Upper lobe of right lung (tissue), 1 donor: ENCODE data around the gene CPA2. TPM values are rescaled to one million over a fixed set of nuclear protein-coding genes. Genes with fewer than 3 reads are reported as not detected.

Source experiments
- ATAC-seq: fragments of 200-7000 bp; cut with Tn5 transposase; one replicate; pipeline ENCODE4 v1.9.1; 2020; ENCODE audit warnings: mild to moderate bottlenecking, moderate library complexity
- DNase-seq: peaks from one replicate; pipeline ENCODE4 v3.0.0-alpha.2; 2020
- H3K27ac ChIP-seq: fragments of 200-600 bp; one replicate; pipeline ENCODE4 v1.8.0; 2022
- H3K27me3 ChIP-seq: fragments of 200-600 bp; one replicate; pipeline ENCODE4 v1.8.0; 2022; ENCODE audit warnings: mild to moderate bottlenecking
- H3K36me3 ChIP-seq: fragments of 200-600 bp; one replicate; pipeline ENCODE4 v1.8.0; 2022
- H3K4me1 ChIP-seq: fragments of 200-600 bp; one replicate; pipeline ENCODE4 v1.8.0; 2022
- H3K4me3 ChIP-seq: fragments of 200-600 bp; one replicate; pipeline ENCODE4 v1.8.0; 2022; ENCODE audit warnings: mild to moderate bottlenecking
- H3K9me3 ChIP-seq: fragments of 200-600 bp; one replicate; pipeline ENCODE4 v1.8.0; 2022
- intact Hi-C: fragments of 100-400 bp; cut with DNase I; formaldehyde crosslinking; loops from one replicate; pipeline ENCODE4 v1.11.0; 2022
- total RNA-seq: library from RNA; stranded (reverse); fragmentation: NEBNext Ultra II Directional; extraction: Animal tissue kit (Norgen Biotek cat#: 25700); gene quantifications from one replicate; pipeline ENCODE4 v1.2.1, GENCODE V29; 2021
- TF ChIP-seq, protein P1 (sequence below): fragments of 200-600 bp; IDR thresholded peaks from one replicate; pipeline ENCODE4 v1.8.0; 2022; ENCODE audit warnings: antibody characterized with exemption
- donor health status: DM: no; HTN: yes; CAD: no; lungs with severe emphysema.

CPA2 gene
- total RNA-seq, 1 donor from 2014 or later: not detected

DNA sequence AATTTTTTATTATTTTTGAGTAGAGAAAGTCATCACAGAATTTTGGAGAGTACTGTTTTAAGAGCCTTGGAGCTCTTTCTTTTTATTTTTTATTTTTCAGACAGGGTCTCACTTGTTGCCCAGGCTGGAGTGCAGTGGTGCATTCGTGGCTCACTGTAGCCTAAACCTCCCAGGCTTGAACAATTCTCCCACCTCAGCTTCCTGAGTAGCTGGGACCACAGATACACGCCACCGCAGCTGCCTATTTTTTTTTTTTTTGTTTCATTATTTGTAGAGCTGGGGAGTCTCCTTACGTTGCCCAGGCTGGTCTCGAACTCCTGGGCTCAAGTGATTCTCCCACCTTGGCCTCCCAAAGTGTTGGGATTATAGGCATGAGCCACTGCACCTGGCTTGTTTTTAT lies 36.9 kb downstream of the CPA2 start:
- Histone ChIP-seq H3K27me3 (no peaks in the 10 kb centered on the region), H3K9me3 (no peaks in the 10 kb centered on the region), H3K27ac (no peak overlapping the region), H3K4me3 (no peak overlapping the region), H3K4me1 (no peaks in the 10 kb centered on the region), H3K36me3 (no peaks in the 10 kb centered on the region)
- intact Hi-C loops: no loop called here
- TF ChIP-seq, protein P1, sequence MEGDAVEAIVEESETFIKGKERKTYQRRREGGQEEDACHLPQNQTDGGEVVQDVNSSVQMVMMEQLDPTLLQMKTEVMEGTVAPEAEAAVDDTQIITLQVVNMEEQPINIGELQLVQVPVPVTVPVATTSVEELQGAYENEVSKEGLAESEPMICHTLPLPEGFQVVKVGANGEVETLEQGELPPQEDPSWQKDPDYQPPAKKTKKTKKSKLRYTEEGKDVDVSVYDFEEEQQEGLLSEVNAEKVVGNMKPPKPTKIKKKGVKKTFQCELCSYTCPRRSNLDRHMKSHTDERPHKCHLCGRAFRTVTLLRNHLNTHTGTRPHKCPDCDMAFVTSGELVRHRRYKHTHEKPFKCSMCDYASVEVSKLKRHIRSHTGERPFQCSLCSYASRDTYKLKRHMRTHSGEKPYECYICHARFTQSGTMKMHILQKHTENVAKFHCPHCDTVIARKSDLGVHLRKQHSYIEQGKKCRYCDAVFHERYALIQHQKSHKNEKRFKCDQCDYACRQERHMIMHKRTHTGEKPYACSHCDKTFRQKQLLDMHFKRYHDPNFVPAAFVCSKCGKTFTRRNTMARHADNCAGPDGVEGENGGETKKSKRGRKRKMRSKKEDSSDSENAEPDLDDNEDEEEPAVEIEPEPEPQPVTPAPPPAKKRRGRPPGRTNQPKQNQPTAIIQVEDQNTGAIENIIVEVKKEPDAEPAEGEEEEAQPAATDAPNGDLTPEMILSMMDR: no peak
- DNase-seq (no peak), ATAC-seq (no peak)

DNA sequence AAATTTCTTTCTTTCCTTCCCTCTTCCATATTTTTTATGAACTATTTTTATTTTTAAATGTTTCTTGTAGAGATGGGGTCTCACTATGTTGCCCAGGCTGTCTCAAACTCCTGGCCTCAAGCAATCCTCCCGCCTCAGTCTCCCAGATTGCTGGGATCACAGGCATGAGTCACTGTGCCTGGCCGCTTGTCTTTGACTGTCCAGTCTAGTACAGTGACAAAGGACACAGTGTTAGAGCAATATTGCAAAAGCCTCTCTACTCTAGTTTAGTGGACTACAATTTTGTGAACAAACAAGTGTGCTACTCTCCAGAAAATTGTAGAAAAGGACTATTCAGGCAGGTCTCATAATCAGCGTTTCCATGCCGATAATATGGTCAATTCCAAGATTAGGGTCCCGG lies 37.3 kb downstream of the CPA2 start:
- no peaks in the 10 kb centered on the region for H3K4me1 ChIP-seq
- H3K27me3 ChIP-seq: no peaks in the 10 kb centered on the region
- ATAC-seq: no peak
- intact Hi-C loops: no loop called here
- TF ChIP-seq, protein P1: no peak
- no peak overlapping the region for H3K27ac ChIP-seq
- no peaks in the 10 kb centered on the region for H3K9me3 ChIP-seq
- no peak for DNase-seq
- no peak overlapping the region for H3K4me3 ChIP-seq
- H3K36me3 ChIP-seq: no peaks in the 10 kb centered on the region

DNA sequence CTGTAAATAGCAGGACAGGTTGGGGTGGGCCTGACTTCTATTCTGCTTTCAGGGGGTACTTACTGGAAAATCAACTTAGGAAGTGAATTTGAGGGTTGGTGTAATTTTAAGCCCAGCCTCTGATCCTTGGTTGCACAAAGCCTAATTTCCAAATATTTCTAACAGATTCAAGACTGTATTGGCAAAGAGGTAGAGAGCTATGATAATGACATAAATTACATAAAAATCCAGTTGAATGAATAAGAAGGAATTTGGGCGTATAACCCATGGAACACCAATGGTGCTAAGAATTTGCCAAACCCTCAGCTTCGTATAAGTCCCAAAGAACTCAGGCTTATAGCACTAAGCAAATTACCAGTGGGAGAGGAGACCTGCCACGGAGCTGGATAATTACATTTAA lies 38.2 kb downstream of the CPA2 start:
- intact Hi-C loops: no loop called here
- H3K4me3 ChIP-seq: no peak overlapping the region
- TF ChIP-seq, protein P1: no peak
- ATAC-seq (no peak), DNase-seq (no peak)
- no peaks in the 10 kb centered on the region for H3K4me1 ChIP-seq
- H3K36me3 ChIP-seq: no peaks in the 10 kb centered on the region
- no peak overlapping the region for H3K27ac ChIP-seq
- no peaks in the 10 kb centered on the region for H3K27me3 ChIP-seq
- no peaks in the 10 kb centered on the region for H3K9me3 ChIP-seq

DNA sequence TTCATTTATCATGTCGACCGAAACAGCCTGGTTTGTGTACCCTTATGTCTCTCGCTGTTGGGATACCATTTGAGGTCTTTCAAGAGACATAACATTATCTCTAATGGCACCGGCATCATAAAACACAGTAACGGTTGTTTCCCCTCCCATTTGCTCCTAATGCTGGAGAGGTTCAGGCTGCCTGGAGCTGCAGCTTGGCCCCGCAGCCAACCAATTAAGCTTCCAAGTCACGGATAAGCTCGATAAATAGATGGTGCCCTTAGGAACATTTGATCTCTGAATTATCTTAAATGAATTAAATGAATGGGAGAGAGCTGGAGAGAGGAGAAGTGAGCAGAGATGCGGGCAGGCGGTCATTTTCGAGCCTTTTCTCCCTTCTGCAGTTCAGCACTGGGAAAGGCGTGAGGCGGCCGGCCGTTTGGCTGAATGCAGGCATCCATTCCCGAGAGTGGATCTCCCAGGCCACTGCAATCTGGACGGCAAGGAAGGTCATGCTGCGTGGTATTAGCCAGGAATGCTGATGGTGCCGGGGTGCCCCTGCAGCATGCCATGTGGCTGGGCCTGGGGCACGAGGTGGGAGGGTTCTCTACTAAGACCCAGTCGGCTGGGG lies 38.9 kb downstream of the CPA2 start:
- DNase-seq (no peak), ATAC-seq (no peak)
- no peak overlapping the region for H3K27ac ChIP-seq
- TF ChIP-seq, protein P1: no peak
- H3K4me3 ChIP-seq: no peak overlapping the region
- intact Hi-C loops: no loop called here
- no peaks in the 10 kb centered on the region for H3K4me1 ChIP-seq
- no peaks in the 10 kb centered on the region for H3K27me3 ChIP-seq
- H3K9me3 ChIP-seq: no peaks in the 10 kb centered on the region
- no peaks in the 10 kb centered on the region for H3K36me3 ChIP-seq

DNA sequence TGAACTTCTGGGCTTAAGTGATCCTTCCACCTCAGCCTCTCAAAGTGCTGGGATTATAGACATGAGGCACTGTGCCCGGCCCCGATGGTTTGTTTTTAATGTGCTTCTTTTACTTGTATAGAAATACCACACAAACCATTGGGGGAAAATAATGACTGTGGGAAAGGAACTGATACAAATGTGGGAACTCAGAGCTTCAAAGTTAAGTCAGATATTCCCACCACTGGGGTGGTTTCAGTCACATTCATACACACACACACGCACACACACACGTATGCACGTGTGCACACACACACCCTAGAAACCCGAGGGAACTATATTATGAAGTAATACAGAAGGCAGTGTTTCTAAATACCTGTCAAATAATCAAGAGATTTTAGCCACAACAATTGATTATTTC lies 43.3 kb downstream of the CPA2 start:
- Histone ChIP-seq H3K9me3 (no peaks in the 10 kb centered on the region), H3K4me3 (no peak overlapping the region), H3K36me3 (no peaks in the 10 kb centered on the region), H3K27ac (no peak overlapping the region), H3K27me3 (no peaks in the 10 kb centered on the region), H3K4me1 (no peaks in the 10 kb centered on the region)
- intact Hi-C loops: no loop called here
- TF ChIP-seq, protein P1: no peak
- DNase-seq: no peak
- ATAC-seq: no peak

DNA sequence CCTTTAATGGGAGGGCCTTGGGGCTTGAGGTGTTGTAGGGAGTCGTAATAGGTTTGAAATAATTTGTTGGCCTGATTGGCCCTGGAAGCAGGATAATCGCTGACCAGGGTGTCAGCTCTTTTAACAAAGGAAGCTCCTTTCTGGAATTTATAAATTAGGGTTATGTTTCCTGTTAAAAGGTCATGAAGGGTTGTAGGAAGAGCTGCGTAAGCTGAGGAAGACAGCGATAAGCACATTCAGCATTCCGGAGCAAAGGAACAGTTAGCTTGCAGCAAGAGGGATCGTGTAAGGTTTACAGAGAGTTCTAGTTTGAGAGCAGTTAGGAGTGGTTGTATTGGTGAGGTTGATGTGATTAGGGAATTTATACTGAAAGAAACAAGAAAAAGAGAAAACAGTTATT lies 47.6 kb downstream of the CPA2 start:
- TF ChIP-seq, protein P1: no peak

More for the DNA sequence above, 47.6 kb downstream of the CPA2 start:
- H3K4me1 ChIP-seq: no peaks in the 10 kb centered on the region
- H3K27ac ChIP-seq: no peak overlapping the region
- DNase-seq (no peak), ATAC-seq (no peak)
- intact Hi-C loops: no loop called here
- H3K9me3 ChIP-seq: no peaks in the 10 kb centered on the region
- no peak overlapping the region for H3K4me3 ChIP-seq
- H3K36me3 ChIP-seq: no peaks in the 10 kb centered on the region
- H3K27me3 ChIP-seq: no peaks in the 10 kb centered on the region
